GM23338 (cell line): ENCODE results near the gene USP16. TPM values are rescaled to one million over a fixed set of nuclear protein-coding genes. Genes with fewer than 3 reads are reported as not detected.

Experiments used
- polyA plus RNA-seq: library from polyadenylated mRNA; unstranded; fragments of >200 nt; fragmentation: Nextera tagmentation; extraction: Ambion mirVana; gene quantifications from 2 replicates; pipeline ENCODE4 v1.2.1, GENCODE V29; 2016
- total RNA-seq: library from RNA; depleted of rRNA; stranded (reverse); fragments of >200 nt; shearing (Covaris generic); gene quantifications from 2 replicates; pipeline ENCODE4 v1.2.3, GENCODE V29; 2014; rRNA removed

The USP16 gene
- total and polyA plus RNA-seq, 2 experiments from 2014 or later: 19.7 to 70.4 TPM

Other genes starting within 250 kb of the USP16 start
- gene LTN1, start 31.8 kb upstream of the USP16 start, total RNA-seq: 26.1 and 30.8 TPM in 2 replicates
- 9.8 and 11.1 TPM in 2 replicates for gene LTN1, start 31.8 kb upstream of the USP16 start, polyA plus RNA-seq
- 3.0 and 3.8 TPM in 2 replicates for gene RWDD2B, start 5.3 kb upstream of the USP16 start, total RNA-seq
- gene RWDD2B, start 5.3 kb upstream of the USP16 start, polyA plus RNA-seq: 7.5 and 8.1 TPM in 2 replicates
- gene CCT8, start 49.0 kb downstream of the USP16 start, total RNA-seq: 292 and 329 TPM in 2 replicates
- gene CCT8, start 49.0 kb downstream of the USP16 start, polyA plus RNA-seq: 270 and 304 TPM in 2 replicates
- 1.2 and 3.6 TPM in 2 replicates for gene MAP3K7CL, start 106.0 kb downstream of the USP16 start, total RNA-seq
- gene MAP3K7CL, start 106.0 kb downstream of the USP16 start, polyA plus RNA-seq: 2.0 and 2.4 TPM in 2 replicates